Fibroblast of mammary gland (primary cell): ENCODE results near the gene HOXD3.

Source experiments
- DNase-seq: peaks from one replicate; pipeline ENCODE4 v3.0.0-alpha.2; 2010; ENCODE audit warnings: low read depth
- H3K4me3 ChIP-seq: 2 replicates; pipeline ENCODE4 v1.5.1; 2011; ENCODE audit warnings: low read depth, mild to moderate bottlenecking, low read length, moderate library complexity; ENCODE audit not compliant: control insufficient read depth
- TF ChIP-seq, protein P1 (sequence below): conservative IDR thresholded peaks from 2 replicates; pipeline ENCODE4 v1.5.1; 2011; ENCODE audit warnings: low read depth, low read length, inconsistent platforms; ENCODE audit not compliant: control insufficient read depth, insufficient read depth

The HOXD3 gene

DNA sequence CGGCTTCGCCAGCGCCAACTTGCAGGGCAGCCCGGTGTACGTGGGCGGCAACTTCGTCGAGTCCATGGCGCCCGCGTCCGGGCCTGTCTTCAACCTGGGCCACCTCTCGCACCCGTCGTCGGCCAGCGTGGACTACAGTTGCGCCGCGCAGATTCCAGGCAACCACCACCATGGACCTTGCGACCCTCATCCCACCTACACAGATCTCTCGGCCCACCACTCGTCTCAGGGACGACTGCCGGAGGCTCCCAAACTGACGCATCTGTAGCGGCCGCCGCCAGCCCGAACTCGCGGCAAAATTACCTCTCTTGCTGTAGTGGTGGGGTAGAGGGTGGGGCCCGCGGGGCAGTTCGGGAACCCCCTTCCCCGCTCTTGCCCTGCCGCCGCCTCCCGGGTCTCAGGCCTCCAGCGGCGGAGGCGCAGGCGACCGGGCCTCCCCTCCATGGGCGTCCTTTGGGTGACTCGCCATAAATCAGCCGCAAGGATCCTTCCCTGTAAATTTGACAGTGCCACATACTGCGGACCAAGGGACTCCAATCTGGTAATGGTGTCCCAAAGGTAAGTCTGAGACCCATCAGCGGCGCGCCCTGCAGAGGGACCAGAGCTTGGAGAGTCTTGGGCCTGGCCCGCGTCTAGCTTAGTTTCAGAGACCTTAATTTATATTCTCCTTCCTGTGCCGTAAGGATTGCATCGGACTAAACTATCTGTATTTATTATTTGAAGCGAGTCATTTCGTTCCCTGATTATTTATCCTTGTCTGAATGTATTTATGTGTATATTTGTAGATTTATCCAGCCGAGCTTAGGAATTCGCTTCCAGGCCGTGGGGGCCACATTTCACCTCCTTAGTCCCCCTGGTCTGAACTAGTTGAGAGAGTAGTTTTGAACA lies 15.1 kb downstream of the HOXD3 start:
- TF ChIP-seq, protein P1, sequence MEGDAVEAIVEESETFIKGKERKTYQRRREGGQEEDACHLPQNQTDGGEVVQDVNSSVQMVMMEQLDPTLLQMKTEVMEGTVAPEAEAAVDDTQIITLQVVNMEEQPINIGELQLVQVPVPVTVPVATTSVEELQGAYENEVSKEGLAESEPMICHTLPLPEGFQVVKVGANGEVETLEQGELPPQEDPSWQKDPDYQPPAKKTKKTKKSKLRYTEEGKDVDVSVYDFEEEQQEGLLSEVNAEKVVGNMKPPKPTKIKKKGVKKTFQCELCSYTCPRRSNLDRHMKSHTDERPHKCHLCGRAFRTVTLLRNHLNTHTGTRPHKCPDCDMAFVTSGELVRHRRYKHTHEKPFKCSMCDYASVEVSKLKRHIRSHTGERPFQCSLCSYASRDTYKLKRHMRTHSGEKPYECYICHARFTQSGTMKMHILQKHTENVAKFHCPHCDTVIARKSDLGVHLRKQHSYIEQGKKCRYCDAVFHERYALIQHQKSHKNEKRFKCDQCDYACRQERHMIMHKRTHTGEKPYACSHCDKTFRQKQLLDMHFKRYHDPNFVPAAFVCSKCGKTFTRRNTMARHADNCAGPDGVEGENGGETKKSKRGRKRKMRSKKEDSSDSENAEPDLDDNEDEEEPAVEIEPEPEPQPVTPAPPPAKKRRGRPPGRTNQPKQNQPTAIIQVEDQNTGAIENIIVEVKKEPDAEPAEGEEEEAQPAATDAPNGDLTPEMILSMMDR, result no peak
- no peak overlapping the region for H3K4me3 ChIP-seq
- no peak for DNase-seq

DNA sequence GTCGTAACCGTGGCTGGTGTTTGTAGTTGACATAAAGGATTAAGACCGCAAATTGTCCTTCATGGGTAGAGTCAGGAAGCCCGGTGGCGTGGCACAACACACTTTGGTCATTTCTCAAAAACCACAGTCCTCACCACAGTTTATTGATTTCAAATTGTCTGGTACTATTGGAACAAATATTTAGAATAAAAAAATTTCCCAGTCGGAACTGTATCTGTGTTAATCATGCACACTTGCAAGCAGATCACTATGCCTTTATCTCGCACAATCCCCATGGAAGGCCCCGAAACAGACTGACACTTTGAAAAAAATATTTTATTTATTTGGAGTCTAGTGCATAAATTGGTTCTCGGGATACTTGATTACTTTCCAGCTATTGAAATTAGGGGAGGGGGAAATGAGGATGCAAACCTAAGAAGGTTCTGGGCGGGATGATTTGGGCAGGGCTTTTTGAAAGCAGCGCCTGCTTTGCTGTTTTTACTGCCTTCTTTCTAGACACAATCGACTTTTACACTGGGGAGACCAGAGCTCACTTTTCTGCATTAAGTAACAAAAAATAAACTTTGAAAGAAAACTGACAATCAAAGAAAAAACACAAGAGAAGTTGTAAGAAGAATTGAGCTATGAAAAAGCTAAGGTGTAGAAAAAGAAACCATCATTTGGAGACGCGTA lies 15.9 kb downstream of the HOXD3 start:
- DNase-seq, result no peak
- TF ChIP-seq, protein P1, result no peak
- no peak overlapping the region for H3K4me3 ChIP-seq

DNA sequence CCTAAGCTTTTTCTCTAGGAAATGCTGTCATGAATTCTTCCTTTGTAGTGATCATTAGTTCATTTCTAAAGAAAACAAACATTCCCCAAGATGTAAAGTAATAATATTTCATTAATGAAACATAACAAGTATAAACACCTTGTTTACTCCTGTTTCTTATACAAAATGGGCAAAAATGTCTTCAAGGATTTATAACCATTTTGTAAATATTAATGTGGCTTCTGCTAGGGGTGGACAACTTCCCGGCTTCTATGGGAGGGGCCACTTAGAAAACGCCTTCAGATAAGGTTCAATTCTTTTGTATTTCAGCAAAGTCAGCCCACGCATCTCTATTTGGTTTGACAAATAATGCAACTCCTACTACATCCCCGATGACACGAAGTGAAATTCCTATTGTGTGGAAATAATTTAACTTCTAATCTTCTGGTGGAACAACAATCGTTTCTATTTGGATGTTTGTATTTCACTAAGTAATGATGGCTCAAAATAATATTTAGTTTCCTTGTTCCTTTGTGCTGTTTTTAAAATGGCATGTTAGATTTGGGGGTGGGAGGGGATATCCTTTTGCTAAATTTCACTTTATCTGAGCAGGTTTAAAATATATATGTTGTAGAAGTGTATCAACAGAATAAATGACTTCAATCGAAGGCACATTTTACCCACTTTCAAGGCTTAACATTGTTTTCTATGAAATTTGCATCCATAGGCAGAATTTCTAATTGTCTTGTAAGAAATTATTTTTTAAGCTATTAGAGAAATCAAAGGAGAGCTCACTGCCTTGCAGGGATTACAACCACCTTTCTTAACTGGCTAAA lies 16.7 kb downstream of the HOXD3 start:
- no peak overlapping the region for H3K4me3 ChIP-seq
- TF ChIP-seq, protein P1, result no peak
- DNase-seq, result no peak

DNA sequence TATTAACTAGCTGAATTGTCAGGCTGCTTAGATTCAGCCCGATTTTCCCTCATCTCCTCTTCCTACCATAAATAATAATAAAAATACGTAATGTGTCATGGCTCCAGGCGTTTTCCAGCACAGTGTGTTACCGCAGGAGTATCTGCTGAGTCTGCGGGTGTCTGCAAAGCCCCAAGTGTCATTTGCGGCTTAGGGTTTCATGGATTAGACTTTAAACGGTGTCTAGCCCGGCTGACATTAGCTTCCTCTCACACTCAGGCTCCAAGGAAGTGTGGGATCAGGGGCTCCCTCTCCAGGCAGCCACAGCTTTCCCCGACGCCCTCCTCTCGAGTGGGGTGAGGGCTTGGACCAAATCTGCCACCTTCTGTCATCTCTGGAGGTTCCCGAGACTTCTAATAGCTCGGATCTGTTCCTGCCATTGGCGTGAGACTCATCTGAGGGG lies 17.3 kb downstream of the HOXD3 start:
- no peak overlapping the region for H3K4me3 ChIP-seq
- TF ChIP-seq, protein P1, result no peak
- DNase-seq, result no peak

DNA sequence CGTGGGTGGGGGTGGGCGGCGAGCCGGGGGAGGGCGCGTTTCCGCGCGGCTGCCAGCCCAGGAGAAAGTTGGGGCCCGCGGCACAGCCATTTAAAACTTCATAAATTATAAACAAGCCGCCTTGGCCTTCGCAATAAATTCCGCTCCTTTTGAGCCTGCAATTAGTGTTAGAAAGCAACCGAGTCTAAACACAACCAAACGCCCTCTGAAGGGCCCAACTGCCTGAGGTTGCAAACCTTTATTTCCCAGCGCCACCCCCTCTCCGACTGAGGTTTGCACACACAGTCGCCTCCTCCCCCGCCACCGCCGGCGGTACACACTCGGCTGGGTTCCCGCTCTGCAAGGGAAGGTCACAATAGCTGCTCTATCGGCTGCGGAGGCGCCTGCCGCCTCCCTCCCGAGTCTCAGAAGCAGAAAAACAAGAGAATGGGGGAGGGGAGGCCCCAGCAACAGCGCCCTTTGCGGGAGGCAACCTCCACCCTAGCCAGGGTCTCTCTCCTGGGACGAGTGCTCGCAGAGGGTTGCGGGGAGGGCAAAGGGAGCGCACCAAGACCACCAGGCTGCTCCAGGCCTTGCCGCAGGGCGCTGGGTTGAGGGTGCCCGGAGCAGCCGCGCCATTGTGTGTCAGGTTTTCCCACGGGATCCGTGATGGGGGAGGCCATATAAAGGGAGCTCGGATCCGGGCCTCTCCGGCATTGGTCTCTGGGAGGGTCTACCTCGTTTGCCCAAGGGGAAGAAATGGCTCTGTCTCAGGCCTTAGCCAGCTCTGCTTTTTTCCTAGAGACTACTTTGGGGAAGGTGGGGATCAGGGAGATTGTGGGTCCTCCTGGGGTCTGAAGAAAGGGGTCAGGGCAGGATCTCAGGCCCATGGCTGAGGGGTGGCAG lies 18.0 kb downstream of the HOXD3 start:
- H3K4me3 ChIP-seq, result peak overlapping the region; percentile 15
- no peak for DNase-seq
- TF ChIP-seq, protein P1, result no peak
